PFSK-1 (cell line): ENCODE results near the gene PNKD.

Experiments used
- POLR2AphosphoS5 ChIP-seq: IDR thresholded peaks from 2 replicates; pipeline ENCODE4 v1.6.1; 2012; ENCODE audit warnings: low read depth, mild to moderate bottlenecking, control low read depth, low read length, moderate library complexity
- REST ChIP-seq, 2 experiments: IDR thresholded peaks; 2 replicates each; pipeline versions ENCODE4 v1.6.1 to v1.8.0; 2011 to 2012; ENCODE audit warnings: low read depth in 2 of 2, low read length in 2 of 2, control low read depth in 1 of 2, inconsistent platforms in 1 of 2, mild to moderate bottlenecking in 1 of 2, moderate library complexity in 1 of 2; ENCODE audit not compliant: insufficient read depth in 1 of 2
- SIN3A ChIP-seq: IDR thresholded peaks from 2 replicates; pipeline ENCODE4 v1.6.1; 2012; ENCODE audit warnings: mild to moderate bottlenecking, low read length, moderate library complexity, borderline replicate concordance; ENCODE audit not compliant: insufficient read depth
- TAF1 ChIP-seq: IDR thresholded peaks from 2 replicates; pipeline ENCODE4 v1.6.1; 2012; ENCODE audit warnings: low read length, control low read depth, borderline replicate concordance; ENCODE audit not compliant: insufficient read depth

- TF ChIP-seq POLR2AphosphoS5 (no peak), REST (IDR thresholded peaks at IDR 0.05; ENCODE audit: insufficient read depth in 1 of 2, low read depth in 2 of 2, low read length in 2 of 2) (no peak), TAF1 (no peak), SIN3A (no peak)
These were observed 87.2 kb downstream of the PNKD start for GRCh38 chr2:218357236-218358177.
